Measurements from ENCODE around the gene CT45A10. TPM values are rescaled to one million over a fixed set of nuclear protein-coding genes. Genes with fewer than 3 reads are reported as not detected.
A peak's percentile ranks its signal among the peaks of the same experiment; 100 is the strongest.
"Not testable (repeated sequence)": the region's sequence is repeated elsewhere in the genome, so short reads cannot be mapped to it uniquely, and the experiment has no call there.

Gene CT45A10
- total RNA-seq, 2 donors from 2014 or later, result not detected

DNA sequence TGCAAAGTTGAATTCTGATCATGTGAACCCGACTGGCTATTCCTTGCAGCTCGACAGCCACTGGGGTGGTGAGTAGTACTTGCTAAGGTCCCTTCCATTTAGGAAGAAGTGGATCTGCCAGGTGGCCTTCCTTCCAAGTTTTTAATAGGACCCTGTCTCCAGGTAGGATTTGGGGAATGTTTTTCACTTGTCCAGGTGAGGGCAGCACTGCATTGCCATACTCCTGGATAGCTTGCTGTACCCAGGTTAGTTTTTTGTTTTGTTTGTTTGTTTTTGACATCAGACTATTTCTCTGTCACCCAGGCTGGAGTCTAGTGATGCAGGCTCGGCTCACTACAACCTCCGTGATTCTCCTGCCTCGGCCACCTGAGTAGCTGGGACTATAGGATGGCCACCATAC is 30.1 kb upstream of the CT45A10 start:
- WGBS, 2 experiments (ENCODE audit: insufficient coverage in 1 of 2, insufficient read length in 1 of 2), result 83% methylated on average over 5 of the region's 5 CpGs; no CpG with 5 or more reads in 1 of the 2 experiments
- Histone ChIP-seq H3K27ac (ENCODE audit: low read depth, low read length) (no peak overlapping the region), H3K4me1 (ENCODE audit: control insufficient read depth, insufficient read depth, low read length) (no peaks in the 10 kb centered on the region), H3K4me3 (ENCODE audit: low read length) (no peak overlapping the region), H3K27me3 (ENCODE audit: control insufficient read depth, insufficient read depth, low read length, poor library complexity, severe bottlenecking) (no peaks in the 10 kb centered on the region), H3K9ac (ENCODE audit: extremely low read depth, low read length, poor library complexity, severe bottlenecking) (no peak overlapping the region), H3K36me3 (ENCODE audit: control insufficient read depth, insufficient read depth, low read length) (no peaks in the 10 kb centered on the region), H3K9me3 (ENCODE audit: control insufficient read depth, low read length) (no peaks in the 10 kb centered on the region)
- no peak overlapping the region for H3K4me3 Mint-ChIP-seq
- no peaks in the 10 kb centered on the region for H3K27me3 Mint-ChIP-seq (ENCODE audit: insufficient read depth)
- H3K9me3 Mint-ChIP-seq, result peaks cover 65% of the 10 kb centered on the region
- H3K36me3 Mint-ChIP-seq (ENCODE audit: low read depth), result no peaks in the 10 kb centered on the region
- peak; percentile 60 for DNase-seq
- TF ChIP-seq, protein P1, sequence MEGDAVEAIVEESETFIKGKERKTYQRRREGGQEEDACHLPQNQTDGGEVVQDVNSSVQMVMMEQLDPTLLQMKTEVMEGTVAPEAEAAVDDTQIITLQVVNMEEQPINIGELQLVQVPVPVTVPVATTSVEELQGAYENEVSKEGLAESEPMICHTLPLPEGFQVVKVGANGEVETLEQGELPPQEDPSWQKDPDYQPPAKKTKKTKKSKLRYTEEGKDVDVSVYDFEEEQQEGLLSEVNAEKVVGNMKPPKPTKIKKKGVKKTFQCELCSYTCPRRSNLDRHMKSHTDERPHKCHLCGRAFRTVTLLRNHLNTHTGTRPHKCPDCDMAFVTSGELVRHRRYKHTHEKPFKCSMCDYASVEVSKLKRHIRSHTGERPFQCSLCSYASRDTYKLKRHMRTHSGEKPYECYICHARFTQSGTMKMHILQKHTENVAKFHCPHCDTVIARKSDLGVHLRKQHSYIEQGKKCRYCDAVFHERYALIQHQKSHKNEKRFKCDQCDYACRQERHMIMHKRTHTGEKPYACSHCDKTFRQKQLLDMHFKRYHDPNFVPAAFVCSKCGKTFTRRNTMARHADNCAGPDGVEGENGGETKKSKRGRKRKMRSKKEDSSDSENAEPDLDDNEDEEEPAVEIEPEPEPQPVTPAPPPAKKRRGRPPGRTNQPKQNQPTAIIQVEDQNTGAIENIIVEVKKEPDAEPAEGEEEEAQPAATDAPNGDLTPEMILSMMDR (conservative IDR thresholded peaks at IDR 0.05), result peak; percentile 61
- H3K27ac Mint-ChIP-seq, result no peak overlapping the region
- H3K4me1 Mint-ChIP-seq, result no peaks in the 10 kb centered on the region

- H3K27me3 Mint-ChIP-seq (ENCODE audit: insufficient read depth); H3K27ac ChIP-seq (ENCODE audit: low read depth, low read length); H3K27me3 ChIP-seq (ENCODE audit: control insufficient read depth, insufficient read depth, low read length, poor library complexity, severe bottlenecking); H3K9ac ChIP-seq (ENCODE audit: extremely low read depth, low read length, poor library complexity, severe bottlenecking); H3K9me3 ChIP-seq (ENCODE audit: control insufficient read depth, low read length); H3K4me3 ChIP-seq (ENCODE audit: low read length); H3K4me1 ChIP-seq (ENCODE audit: control insufficient read depth, insufficient read depth, low read length); H3K4me1 Mint-ChIP-seq; H3K27ac Mint-ChIP-seq; DNase-seq; H3K4me3 Mint-ChIP-seq; H3K36me3 Mint-ChIP-seq (ENCODE audit: low read depth); H3K36me3 ChIP-seq (ENCODE audit: control insufficient read depth, insufficient read depth, low read length): not testable (repeated sequence)
- H3K9me3 Mint-ChIP-seq, result peaks cover 73% of the 10 kb centered on the region
- no CpG with 5 or more reads among the region's 1 CpG for WGBS, 2 experiments (ENCODE audit: insufficient coverage in 1 of 2, insufficient read length in 1 of 2)
These were observed 27.3 kb upstream of the CT45A10 start for GRCh38 chrX:135920516-135920915.

- TF ChIP-seq, protein P1 (conservative IDR thresholded peaks at IDR 0.05), result no peak
- H3K27me3 Mint-ChIP-seq (ENCODE audit: insufficient read depth), result no peaks in the 10 kb centered on the region
- Histone ChIP-seq H3K4me1 (ENCODE audit: control insufficient read depth, insufficient read depth, low read length) (no peaks in the 10 kb centered on the region), H3K36me3 (ENCODE audit: control insufficient read depth, insufficient read depth, low read length) (no peaks in the 10 kb centered on the region), H3K9me3 (ENCODE audit: control insufficient read depth, low read length) (no peaks in the 10 kb centered on the region), H3K4me3 (ENCODE audit: low read length) (no peak overlapping the region), H3K27ac (ENCODE audit: low read depth, low read length) (no peak overlapping the region), H3K27me3 (ENCODE audit: control insufficient read depth, insufficient read depth, low read length, poor library complexity, severe bottlenecking) (no peaks in the 10 kb centered on the region), H3K9ac (ENCODE audit: extremely low read depth, low read length, poor library complexity, severe bottlenecking) (no peak overlapping the region)
- H3K4me3 Mint-ChIP-seq, result no peak overlapping the region
- H3K4me1 Mint-ChIP-seq, result no peaks in the 10 kb centered on the region
- WGBS, 2 experiments (ENCODE audit: insufficient coverage in 1 of 2, insufficient read length in 1 of 2), result 91% methylated on average over 3 of the region's 5 CpGs; no CpG with 5 or more reads in 1 of the 2 experiments
- no peak for DNase-seq
- no peaks in the 10 kb centered on the region for H3K36me3 Mint-ChIP-seq (ENCODE audit: low read depth)
- peaks cover 82% of the 10 kb centered on the region for H3K9me3 Mint-ChIP-seq
- no peak overlapping the region for H3K27ac Mint-ChIP-seq
These were observed 21.2 kb upstream of the CT45A10 start for GRCh38 chrX:135914404-135914803.

DNA sequence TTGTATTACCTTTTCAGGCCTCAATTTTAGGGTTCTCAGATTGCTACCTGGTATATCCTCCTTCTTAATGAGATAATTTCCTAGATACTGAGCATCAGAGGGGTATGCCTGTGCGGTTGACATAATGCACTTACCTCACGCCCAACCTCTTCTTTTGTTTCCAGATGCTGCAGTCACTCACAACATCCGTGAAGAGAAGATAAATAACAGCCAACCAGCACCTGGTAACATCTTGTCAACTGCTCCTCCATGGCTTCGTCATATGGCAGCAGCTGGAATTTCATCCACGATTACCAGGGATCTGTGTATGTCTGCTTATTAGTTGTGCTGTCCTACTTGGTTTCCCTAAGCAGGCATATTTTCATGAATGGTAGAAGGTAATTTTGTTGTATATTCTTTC is 17.0 kb upstream of the CT45A10 start:
- H3K9me3 Mint-ChIP-seq, result peaks cover 90% of the 10 kb centered on the region
- no peaks in the 10 kb centered on the region for H3K36me3 Mint-ChIP-seq (ENCODE audit: low read depth)
- no peaks in the 10 kb centered on the region for H3K27me3 Mint-ChIP-seq (ENCODE audit: insufficient read depth)
- Histone ChIP-seq H3K9ac (ENCODE audit: extremely low read depth, low read length, poor library complexity, severe bottlenecking) (no peak overlapping the region), H3K9me3 (ENCODE audit: control insufficient read depth, low read length) (no peaks in the 10 kb centered on the region), H3K27ac (ENCODE audit: low read depth, low read length) (no peak overlapping the region), H3K36me3 (ENCODE audit: control insufficient read depth, insufficient read depth, low read length) (no peaks in the 10 kb centered on the region), H3K27me3 (ENCODE audit: control insufficient read depth, insufficient read depth, low read length, poor library complexity, severe bottlenecking) (no peaks in the 10 kb centered on the region), H3K4me1 (ENCODE audit: control insufficient read depth, insufficient read depth, low read length) (no peaks in the 10 kb centered on the region), H3K4me3 (ENCODE audit: low read length) (no peak overlapping the region)
- H3K4me1 Mint-ChIP-seq, result no peaks in the 10 kb centered on the region
- H3K27ac Mint-ChIP-seq, result no peak overlapping the region
- 84% methylated on average over 5 of the region's 5 CpGs; no CpG with 5 or more reads in 1 of the 2 experiments for WGBS, 2 experiments (ENCODE audit: insufficient coverage in 1 of 2, insufficient read length in 1 of 2)
- TF ChIP-seq, protein P1 (conservative IDR thresholded peaks at IDR 0.05), result no peak
- H3K4me3 Mint-ChIP-seq, result no peak overlapping the region
- DNase-seq, result no peak
